GM10266 (cell line): ENCODE results near the gene IL1B.

Experiments
- DNase-seq: peaks from one replicate; pipeline ENCODE4 v3.0.0; 2012; ENCODE audit errors: extremely low spot score
- CTCF ChIP-seq: IDR thresholded peaks from 2 replicates; pipeline ENCODE4 v1.5.1; 2012; ENCODE audit warnings: mild to moderate bottlenecking, low read depth; ENCODE audit not compliant: control insufficient read depth, insufficient read depth; ENCODE audit errors: missing control alignments

The IL1B gene

GRCh38 chr2:112880091-112880531 lies 43.5 kb upstream of the IL1B start:
- DNase-seq, result no peak

GRCh38 chr2:112879491-112880041 lies 43.0 kb upstream of the IL1B start:
- no peak for TF ChIP-seq CTCF

More at GRCh38 chr2:112880091-112880531, 43.5 kb upstream of the IL1B start:
- no peak for TF ChIP-seq CTCF

GRCh38 chr2:112877423-112877822 lies 40.8 kb upstream of the IL1B start:
- DNase-seq, result no peak
- TF ChIP-seq CTCF, result no peak

More at GRCh38 chr2:112879491-112880041, 43.0 kb upstream of the IL1B start:
- DNase-seq, result no peak

- no peak for DNase-seq
- no peak for TF ChIP-seq CTCF
These were observed 40.4 kb upstream of the IL1B start for GRCh38 chr2:112876971-112877361.

GRCh38 chr2:112876257-112876970 lies 39.8 kb upstream of the IL1B start:
- DNase-seq, result no peak
- TF ChIP-seq CTCF, result no peak

GRCh38 chr2:112870841-112871835 lies 34.6 kb upstream of the IL1B start:
- TF ChIP-seq CTCF, result no peak
- DNase-seq, result no peak
